ENCODE measurements around the gene RAD51B.
A peak's percentile ranks its signal among the peaks of the same experiment; 100 is the strongest.
"Not testable (repeated sequence)": the region's sequence is repeated elsewhere in the genome, so short reads cannot be mapped to it uniquely, and the experiment has no call there.

Gene RAD51B

DNA sequence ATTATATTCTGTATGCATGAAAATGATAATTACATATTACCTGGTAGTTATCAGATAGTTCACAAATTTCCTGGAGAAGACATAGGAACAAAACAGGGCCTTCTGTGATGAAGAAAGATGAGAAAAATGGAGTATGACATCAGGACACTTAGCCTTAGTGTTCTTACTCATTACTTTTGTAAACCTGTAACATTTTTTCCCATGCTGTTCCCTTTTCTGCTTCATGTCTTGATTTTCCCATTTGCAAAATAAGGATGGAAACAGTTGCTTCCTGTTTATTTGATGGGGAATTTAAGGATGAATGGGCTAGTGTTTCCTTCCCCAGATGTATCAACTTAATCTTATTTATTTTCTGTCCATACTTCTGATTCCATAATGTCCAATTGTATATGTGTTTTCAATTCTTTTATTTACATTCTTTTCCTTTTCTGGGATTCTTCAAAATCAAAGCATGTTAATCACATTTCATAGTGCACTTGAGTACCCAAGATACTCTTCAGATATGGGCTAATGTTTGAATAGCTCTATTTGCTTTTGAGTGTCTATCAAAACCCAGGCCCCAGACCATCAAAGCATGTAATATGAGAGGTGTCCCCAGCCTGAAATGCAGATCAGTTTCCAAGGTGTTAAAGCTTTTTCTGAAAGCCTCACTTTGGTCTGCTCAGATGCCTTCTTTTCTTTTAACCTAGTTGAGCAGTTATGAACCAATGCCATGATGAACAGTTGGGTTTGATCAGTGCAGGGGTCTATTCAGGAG, 260.5 kb downstream of the RAD51B start:
- in situ Hi-C loops (cut with HindIII; ENCODE audit: low pct_unique_long_range_greater_than_20kb, low sequenced_read_pairs), result no loop called here
- no peak for DNase-seq (ENCODE audit: low read depth in 1 of 2, low spot score in 1 of 2)
- TF ChIP-seq JUND (IDR thresholded peaks at IDR 0.05; ENCODE audit: low read depth), result no peak

DNA sequence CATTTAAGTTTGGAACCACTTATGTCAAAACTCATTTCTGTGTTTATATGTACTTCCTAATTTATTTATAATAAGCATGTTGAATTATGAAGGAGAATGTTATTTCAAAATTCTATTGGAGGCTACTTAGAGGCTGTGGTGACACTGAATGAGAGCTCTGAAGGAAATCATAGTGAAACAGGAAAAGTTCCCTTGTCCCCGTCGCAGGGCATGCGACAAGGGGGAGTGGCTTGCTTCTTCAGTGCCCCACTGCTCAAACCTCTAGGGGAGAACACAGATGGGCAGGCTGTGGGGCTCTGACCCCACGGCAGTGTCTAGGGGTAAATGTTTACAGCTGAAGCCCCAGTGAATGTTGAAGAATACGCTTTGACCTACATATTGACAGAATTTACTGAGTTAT, 261.9 kb downstream of the RAD51B start:
- DNase-seq (ENCODE audit: low read depth in 1 of 2, low spot score in 1 of 2), result no peak
- TF ChIP-seq JUND (IDR thresholded peaks at IDR 0.05; ENCODE audit: low read depth), result no peak
- in situ Hi-C loops (cut with HindIII; ENCODE audit: low pct_unique_long_range_greater_than_20kb, low sequenced_read_pairs), result no loop called here

DNA sequence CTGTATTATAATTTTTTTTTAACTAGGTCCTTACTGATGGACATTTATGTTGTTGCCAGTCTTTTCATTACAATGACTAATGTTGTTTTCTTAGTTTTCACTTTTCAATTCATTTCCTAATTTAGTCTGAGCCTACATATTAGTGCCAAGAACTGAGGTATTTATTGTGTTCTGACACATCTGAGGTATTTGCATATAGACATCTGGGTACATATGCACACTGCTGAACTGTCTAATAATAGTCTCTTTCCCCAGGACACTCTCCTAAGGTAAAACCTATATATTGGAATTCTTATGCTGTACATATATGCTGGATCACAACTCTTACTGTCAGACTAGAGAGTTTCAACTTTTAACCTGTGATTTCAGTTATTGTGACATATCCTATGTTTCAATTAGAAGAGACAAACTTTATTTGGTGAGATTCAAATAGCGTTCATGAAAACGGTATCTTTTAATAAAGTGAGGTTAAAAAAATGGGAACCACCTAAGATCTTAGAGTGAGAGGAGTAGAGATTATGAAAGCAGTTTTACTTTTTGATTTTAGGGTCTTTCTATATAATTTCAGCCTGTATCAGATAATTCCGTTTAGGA, 263.2 kb downstream of the RAD51B start:
- DNase-seq (ENCODE audit: low read depth in 1 of 2, low spot score in 1 of 2), result no peak
- in situ Hi-C loops (cut with HindIII; ENCODE audit: low pct_unique_long_range_greater_than_20kb, low sequenced_read_pairs), result no loop called here
- TF ChIP-seq JUND (IDR thresholded peaks at IDR 0.05; ENCODE audit: low read depth), result no peak

DNA sequence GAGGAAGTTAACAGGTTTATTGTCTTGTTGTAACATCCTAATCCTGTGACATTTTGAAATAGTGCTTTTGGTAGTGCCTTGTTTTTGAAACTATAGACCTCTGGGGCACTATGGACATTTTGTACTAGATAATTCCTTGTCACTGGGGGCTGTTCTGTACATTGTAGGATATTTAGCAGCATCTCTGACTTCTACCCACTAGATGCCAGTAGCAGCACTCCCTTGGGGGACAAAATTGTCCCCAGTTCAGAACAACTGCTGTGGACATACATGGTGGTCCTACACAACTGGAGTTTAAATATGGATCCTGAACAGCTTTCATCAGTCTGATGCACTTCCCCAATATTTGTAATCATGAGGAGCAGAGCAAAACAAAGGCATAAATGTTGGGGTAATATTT, 264.7 kb downstream of the RAD51B start:
- peak in 1 of 2 experiments; percentile 63 for DNase-seq (ENCODE audit: low read depth in 1 of 2, low spot score in 1 of 2)
- in situ Hi-C loops (cut with HindIII; ENCODE audit: low pct_unique_long_range_greater_than_20kb, low sequenced_read_pairs), result no loop called here
- TF ChIP-seq JUND (IDR thresholded peaks at IDR 0.05; ENCODE audit: low read depth), result no peak

DNA sequence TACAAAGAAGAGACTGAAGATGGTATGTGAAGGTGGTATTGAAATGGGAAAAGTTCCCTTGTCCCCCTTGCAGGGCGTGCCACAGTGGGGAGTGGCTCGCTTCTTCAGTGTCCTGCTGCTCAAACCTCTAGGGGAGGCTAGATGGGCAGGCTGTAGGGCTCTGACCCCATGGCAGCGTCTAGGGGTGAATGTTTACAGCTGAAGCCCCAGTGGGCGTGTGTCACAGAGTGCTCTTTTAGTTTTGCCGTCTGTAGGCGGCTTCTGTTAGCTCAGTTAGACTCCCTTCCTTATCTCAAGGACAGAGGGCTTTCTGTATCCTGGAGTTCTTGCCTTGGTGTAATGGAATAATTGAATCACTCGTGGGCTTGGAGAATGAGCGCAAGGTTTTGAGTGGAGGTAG, 266.2 kb downstream of the RAD51B start:
- no peak for DNase-seq (ENCODE audit: low read depth in 1 of 2, low spot score in 1 of 2)
- no peak for TF ChIP-seq JUND (IDR thresholded peaks at IDR 0.05; ENCODE audit: low read depth)
- in situ Hi-C loops (cut with HindIII; ENCODE audit: low pct_unique_long_range_greater_than_20kb, low sequenced_read_pairs), result no loop called here

DNA sequence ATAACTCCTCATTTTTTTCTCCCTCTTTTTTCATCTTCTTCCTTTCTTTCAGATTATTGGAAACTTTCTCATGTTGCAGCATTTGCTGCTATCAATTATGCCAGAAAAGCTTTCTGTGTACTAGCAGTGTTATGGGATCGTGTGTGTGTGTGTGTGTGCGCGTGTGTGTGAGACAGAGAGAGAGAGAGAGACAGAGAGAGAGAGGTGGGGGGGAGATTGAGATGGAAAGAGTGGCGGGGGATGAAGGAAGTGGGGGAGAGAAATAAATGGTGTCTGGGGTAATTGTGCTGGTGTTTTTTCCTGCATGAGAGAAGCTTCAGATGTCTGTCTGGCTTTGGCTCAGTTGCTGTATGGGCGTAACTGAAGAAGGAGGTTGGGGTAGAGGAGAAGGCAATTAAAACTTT, 268.9 kb downstream of the RAD51B start:
- in situ Hi-C loops (cut with HindIII; ENCODE audit: low pct_unique_long_range_greater_than_20kb, low sequenced_read_pairs), result no loop called here
- no peak for DNase-seq (ENCODE audit: low read depth in 1 of 2, low spot score in 1 of 2)
- no peak for TF ChIP-seq JUND (IDR thresholded peaks at IDR 0.05; ENCODE audit: low read depth)

DNA sequence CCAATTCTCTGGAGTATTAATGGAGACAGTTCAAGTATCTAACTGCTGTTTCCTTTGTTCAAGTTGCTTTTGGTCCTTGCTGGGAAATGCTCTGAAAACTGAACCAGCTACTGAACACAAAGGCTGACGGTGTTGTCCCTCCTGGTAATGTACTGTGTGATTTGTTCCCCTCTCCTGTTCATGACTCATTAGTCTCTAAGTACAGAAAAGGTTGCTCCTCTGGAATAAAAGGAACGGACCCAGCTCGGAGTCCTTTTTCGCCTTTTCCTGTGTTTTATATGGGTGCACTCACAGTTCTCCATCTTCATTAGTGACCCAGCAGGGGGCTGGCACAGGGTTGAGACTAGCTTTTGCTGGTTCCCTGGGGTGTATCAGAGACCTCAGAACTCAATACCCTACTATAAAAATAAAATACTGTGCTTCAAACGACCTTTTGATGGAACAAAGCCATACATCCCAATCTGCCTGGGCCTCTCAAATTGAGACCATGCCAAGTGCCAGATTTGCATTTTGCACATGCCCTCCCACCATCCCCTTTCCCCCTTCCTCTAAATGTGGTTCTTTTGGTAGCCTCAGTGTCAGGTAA, 269.7 kb downstream of the RAD51B start:
- in situ Hi-C loops (cut with HindIII; ENCODE audit: low pct_unique_long_range_greater_than_20kb, low sequenced_read_pairs), result no loop called here
- DNase-seq (ENCODE audit: low read depth in 1 of 2, low spot score in 1 of 2), result peak in 1 of 2 experiments; percentile 34
- no peak for TF ChIP-seq JUND (IDR thresholded peaks at IDR 0.05; ENCODE audit: low read depth)

DNA sequence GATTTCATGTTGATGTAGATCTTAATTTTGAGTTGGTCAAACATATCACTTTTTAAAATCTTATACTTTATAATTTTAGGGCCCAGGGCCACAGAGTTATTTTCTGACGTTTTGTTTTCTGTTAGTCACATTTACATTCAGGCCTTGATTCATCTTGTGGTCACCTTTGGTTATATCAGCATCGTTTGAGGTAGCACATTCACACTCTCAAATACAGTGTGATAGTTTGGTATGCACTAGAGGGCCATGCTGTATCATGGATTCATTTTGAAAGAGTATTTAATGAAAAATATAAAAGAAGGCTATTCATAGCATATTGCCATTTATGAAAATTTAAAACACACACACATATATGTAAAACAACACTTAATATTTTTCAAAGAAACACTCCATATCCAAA, 274.6 kb downstream of the RAD51B start:
- in situ Hi-C loops (cut with HindIII; ENCODE audit: low pct_unique_long_range_greater_than_20kb, low sequenced_read_pairs), result no loop called here
- DNase-seq (ENCODE audit: low read depth in 1 of 2, low spot score in 1 of 2), result no peak
- TF ChIP-seq JUND (IDR thresholded peaks at IDR 0.05; ENCODE audit: low read depth), result no peak

DNA sequence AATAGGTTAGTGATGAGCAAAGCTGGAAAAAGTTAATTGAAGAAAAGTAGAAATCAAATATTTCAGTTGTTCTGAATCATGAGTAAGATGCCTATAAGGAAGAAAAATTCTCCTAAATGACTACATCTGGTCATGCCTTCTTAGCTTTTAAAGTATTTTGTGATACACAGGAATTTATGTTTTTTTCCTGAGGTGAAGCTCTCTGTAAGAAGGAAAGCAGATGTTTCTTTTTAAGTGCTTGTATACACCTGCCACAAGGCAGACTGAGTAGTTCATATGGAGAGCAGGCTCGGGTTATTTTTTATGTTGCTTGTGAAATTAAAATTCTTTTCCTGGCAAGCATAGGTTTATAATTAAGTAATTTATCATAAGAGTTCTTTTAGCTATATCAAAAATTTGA, 275.2 kb downstream of the RAD51B start:
- no peak for DNase-seq (ENCODE audit: low read depth in 1 of 2, low spot score in 1 of 2)
- in situ Hi-C loops (cut with HindIII; ENCODE audit: low pct_unique_long_range_greater_than_20kb, low sequenced_read_pairs), result no loop called here
- no peak for TF ChIP-seq JUND (IDR thresholded peaks at IDR 0.05; ENCODE audit: low read depth)

DNA sequence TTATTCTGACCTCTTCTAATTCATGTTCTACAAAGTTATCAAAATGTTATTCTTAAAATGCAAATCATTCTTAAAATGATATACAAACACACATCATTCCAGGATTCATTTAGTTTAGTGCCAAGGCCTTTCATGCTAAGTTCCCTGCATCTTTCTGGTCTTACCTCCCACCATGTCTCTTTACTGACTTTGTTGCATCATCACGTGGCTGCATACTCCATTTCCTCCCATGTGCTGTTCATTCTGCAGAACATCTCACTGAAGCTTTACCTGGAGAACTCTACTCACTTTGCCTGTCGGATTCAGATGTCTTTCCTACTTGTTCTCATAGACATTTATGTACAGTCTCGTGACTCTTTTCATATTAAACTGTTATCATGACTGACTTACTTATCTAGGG, 278.1 kb downstream of the RAD51B start:
- no peak for TF ChIP-seq JUND (IDR thresholded peaks at IDR 0.05; ENCODE audit: low read depth)
- in situ Hi-C loops (cut with HindIII; ENCODE audit: low pct_unique_long_range_greater_than_20kb, low sequenced_read_pairs), result no loop called here
- no peak for DNase-seq (ENCODE audit: low read depth in 1 of 2, low spot score in 1 of 2)

DNA sequence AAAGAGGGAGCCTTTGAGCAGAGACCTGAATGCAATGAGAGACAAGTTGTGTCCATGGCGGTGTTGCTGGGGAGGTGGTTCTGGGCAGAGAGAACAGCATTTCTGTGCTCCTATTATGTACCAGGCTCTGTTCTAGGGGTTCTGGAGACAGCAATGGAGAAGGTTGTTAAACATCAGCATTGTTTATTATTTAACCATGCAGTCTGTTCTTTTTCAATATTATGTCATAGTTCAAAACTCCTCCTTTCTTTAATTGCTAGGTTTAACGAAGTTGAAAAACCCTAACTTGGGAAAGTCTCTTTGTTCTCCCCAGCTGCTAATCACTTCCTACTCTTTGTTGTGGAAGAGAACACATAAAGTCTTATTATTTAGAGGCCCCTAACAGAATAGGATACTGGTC, 279.3 kb downstream of the RAD51B start:
- TF ChIP-seq JUND (IDR thresholded peaks at IDR 0.05; ENCODE audit: low read depth), result no peak
- in situ Hi-C loops (cut with HindIII; ENCODE audit: low pct_unique_long_range_greater_than_20kb, low sequenced_read_pairs), result no loop called here
- DNase-seq (ENCODE audit: low read depth in 1 of 2, low spot score in 1 of 2), result no peak

DNA sequence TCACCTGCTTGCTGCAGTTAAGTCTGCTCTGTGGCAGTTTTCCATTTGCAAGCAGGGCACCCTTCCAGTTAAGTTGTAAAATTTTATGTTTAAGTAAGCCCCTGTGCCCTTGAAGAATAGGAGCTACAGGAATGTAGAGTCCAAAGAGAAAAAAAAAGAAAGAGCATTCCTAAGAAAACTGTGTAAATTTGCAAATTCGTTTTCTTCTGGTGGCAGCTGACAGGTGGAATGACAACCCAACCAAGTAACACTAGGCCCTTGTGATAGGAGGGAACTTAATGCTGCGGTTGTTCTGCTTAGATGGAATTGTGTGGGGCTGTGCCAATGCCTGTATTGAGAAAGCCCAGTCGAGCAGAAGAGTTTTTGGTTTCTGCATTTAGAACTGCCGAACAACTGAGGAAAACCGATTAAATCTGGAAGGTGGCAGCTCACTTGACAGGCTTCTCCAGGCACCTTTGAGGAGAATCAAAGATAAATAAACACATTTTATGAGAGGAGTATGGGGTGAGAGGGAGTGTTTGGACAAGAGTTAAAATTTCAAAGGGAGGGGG, 280.0 kb downstream of the RAD51B start:
- in situ Hi-C loops (cut with HindIII; ENCODE audit: low pct_unique_long_range_greater_than_20kb, low sequenced_read_pairs), result no loop called here
- no peak for TF ChIP-seq JUND (IDR thresholded peaks at IDR 0.05; ENCODE audit: low read depth)
- peak in 1 of 2 experiments; percentile 65 for DNase-seq (ENCODE audit: low read depth in 1 of 2, low spot score in 1 of 2)

DNA sequence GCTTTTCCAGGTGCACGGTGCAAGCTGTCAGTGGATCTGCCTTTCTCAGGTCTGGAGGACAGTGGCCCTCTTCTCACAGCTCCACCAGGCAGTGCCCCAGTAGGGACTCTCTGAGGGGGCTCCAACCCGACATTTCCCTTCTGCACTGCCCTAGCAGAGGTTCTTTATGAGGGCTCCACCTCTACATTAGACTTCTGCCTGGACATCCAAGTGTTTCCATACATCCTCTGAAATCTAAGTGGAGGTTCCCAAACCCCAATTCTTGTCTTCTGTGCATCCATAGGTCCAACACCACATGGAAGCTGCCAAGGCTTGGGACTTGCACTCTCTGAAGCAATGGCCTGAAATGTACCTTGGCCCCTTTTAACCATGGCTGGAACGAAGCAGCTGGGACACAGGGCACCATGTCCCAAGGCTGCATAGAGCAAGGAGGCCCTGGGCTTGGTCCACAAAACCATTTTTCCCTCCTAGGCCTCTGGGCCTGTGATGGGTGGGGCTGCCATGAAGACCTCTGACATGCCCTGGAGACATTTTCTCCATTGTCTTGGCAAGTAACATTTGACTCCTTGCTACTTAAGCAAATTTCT, 282.2 kb downstream of the RAD51B start:
- DNase-seq (ENCODE audit: low read depth in 1 of 2, low spot score in 1 of 2), result peak in 1 of 2 experiments; percentile 19
- in situ Hi-C loops (cut with HindIII; ENCODE audit: low pct_unique_long_range_greater_than_20kb, low sequenced_read_pairs), result not testable (repeated sequence)

All from T47D (cell line).